Activated CD8-positive, alpha-beta memory T cell treated with anti-CD3 and anti-CD28 coated beads for 1 hour (primary cell): ENCODE data around the gene HPCAL1.

Experiments used
- DNase-seq, 2 donors: peaks; one replicate each; pipeline ENCODE4 v3.0.0-alpha.2; 2020; ENCODE audit warnings: low read depth in 1 of 2; ENCODE audit errors: extremely low read depth in 1 of 2

HPCAL1 gene

GRCh38 chr2:10382354-10383061 lies 79.8 kb downstream of the HPCAL1 start:
- peak in 1 of 2 donors; percentile 13 for DNase-seq

GRCh38 chr2:10383960-10384734 lies 81.4 kb downstream of the HPCAL1 start:
- no peak for DNase-seq

- no peak for DNase-seq
Observed at GRCh38 chr2:10385501-10385900, 82.8 kb downstream of the HPCAL1 start.

- no peak for DNase-seq
Observed at GRCh38 chr2:10385933-10386773, 83.4 kb downstream of the HPCAL1 start.

GRCh38 chr2:10387033-10387432 lies 84.3 kb downstream of the HPCAL1 start:
- no peak for DNase-seq

- DNase-seq = no peak
Observed at GRCh38 chr2:10388954-10389560, 86.4 kb downstream of the HPCAL1 start.

GRCh38 chr2:10389573-10389972 lies 86.9 kb downstream of the HPCAL1 start:
- no peak for DNase-seq

- DNase-seq = no peak
Observed at GRCh38 chr2:10390369-10390801, 87.7 kb downstream of the HPCAL1 start.

GRCh38 chr2:10392100-10392499 lies 89.4 kb downstream of the HPCAL1 start:
- DNase-seq = no peak

- no peak for DNase-seq
Observed at GRCh38 chr2:10392548-10392947, 89.8 kb downstream of the HPCAL1 start.

GRCh38 chr2:10392951-10393639 lies 90.4 kb downstream of the HPCAL1 start:
- no peak for DNase-seq

GRCh38 chr2:10393640-10393982 lies 90.9 kb downstream of the HPCAL1 start:
- DNase-seq = no peak

- no peak for DNase-seq
Observed at GRCh38 chr2:10395893-10396292, 93.2 kb downstream of the HPCAL1 start.

- no peak for DNase-seq
Observed at GRCh38 chr2:10396464-10396863, 93.8 kb downstream of the HPCAL1 start.

GRCh38 chr2:10397297-10397875 lies 94.7 kb downstream of the HPCAL1 start:
- no peak for DNase-seq

- DNase-seq = no peak
Observed at GRCh38 chr2:10397878-10398277, 95.2 kb downstream of the HPCAL1 start.

- DNase-seq = no peak
Observed at GRCh38 chr2:10398496-10398895, 95.8 kb downstream of the HPCAL1 start.

GRCh38 chr2:10399358-10399757 lies 96.7 kb downstream of the HPCAL1 start:
- no peak for DNase-seq

- DNase-seq = no peak
Observed at GRCh38 chr2:10400002-10400401, 97.3 kb downstream of the HPCAL1 start.

- no peak for DNase-seq
Observed at GRCh38 chr2:10400568-10400977, 97.9 kb downstream of the HPCAL1 start.
